KMS-11 (cell line): ENCODE measurements around the gene CACNA2D3.

ENCODE experiments used
- H2AFZ ChIP-seq: fragments of 200-600 bp; sonication (generic); 2 replicates; pipeline ENCODE4 v1.6.1; 2016; ENCODE audit warnings: antibody characterized with exemption, mixed run types, low read depth
- H3K27ac ChIP-seq: fragments of 200-600 bp; sonication (generic); 2 replicates; pipeline ENCODE4 v1.6.1; 2016; ENCODE audit warnings: mild to moderate bottlenecking, mixed run types
- H3K27me3 ChIP-seq: fragments of 200-600 bp; sonication (generic); 2 replicates; pipeline ENCODE4 v1.6.1; 2017; ENCODE audit warnings: mild to moderate bottlenecking, low read depth, mixed run types, moderate library complexity; ENCODE audit not compliant: insufficient read depth
- H3K36me3 ChIP-seq: fragments of 200-600 bp; sonication (generic); 2 replicates; pipeline ENCODE4 v1.6.1; 2017; ENCODE audit warnings: mild to moderate bottlenecking, mixed run types; ENCODE audit not compliant: insufficient read depth
- H3K4me1 ChIP-seq: fragments of 200-600 bp; sonication (generic); 2 replicates; pipeline ENCODE4 v1.6.1; 2016; ENCODE audit warnings: mild to moderate bottlenecking, low read depth, mixed run types; ENCODE audit not compliant: poor library complexity, severe bottlenecking
- H3K4me2 ChIP-seq: fragments of 200-600 bp; sonication (generic); 2 replicates; pipeline ENCODE4 v1.7.0; 2016; ENCODE audit warnings: mild to moderate bottlenecking, mixed run types
- H3K4me3 ChIP-seq: fragments of 200-600 bp; sonication (generic); IDR thresholded peaks from 2 replicates; pipeline ENCODE4 v1.6.1; 2017; ENCODE audit warnings: low read depth, low read length, mixed read lengths; ENCODE audit not compliant: insufficient read depth
- H3K79me2 ChIP-seq: fragments of 200-600 bp; sonication (generic); 2 replicates; pipeline ENCODE4 v1.6.1; 2016; ENCODE audit warnings: low read depth, mixed run types; ENCODE audit not compliant: insufficient read depth
- H3K9ac ChIP-seq: fragments of 200-600 bp; sonication (generic); 2 replicates; pipeline ENCODE4 v1.6.1; 2016; ENCODE audit warnings: mild to moderate bottlenecking, mixed run types
- H4K20me1 ChIP-seq: fragments of 200-600 bp; sonication (generic); 2 replicates; pipeline ENCODE4 v1.6.1; 2016; ENCODE audit warnings: mild to moderate bottlenecking, mixed run types; ENCODE audit not compliant: insufficient read depth
- CTCF ChIP-seq: fragments of 200-600 bp; sonication (generic); conservative IDR thresholded peaks from 2 replicates; pipeline ENCODE4 v1.6.1; 2017; ENCODE audit warnings: low read depth, mild to moderate bottlenecking, antibody characterized with exemption, low read length, moderate library complexity, mixed read lengths

Gene CACNA2D3

DNA sequence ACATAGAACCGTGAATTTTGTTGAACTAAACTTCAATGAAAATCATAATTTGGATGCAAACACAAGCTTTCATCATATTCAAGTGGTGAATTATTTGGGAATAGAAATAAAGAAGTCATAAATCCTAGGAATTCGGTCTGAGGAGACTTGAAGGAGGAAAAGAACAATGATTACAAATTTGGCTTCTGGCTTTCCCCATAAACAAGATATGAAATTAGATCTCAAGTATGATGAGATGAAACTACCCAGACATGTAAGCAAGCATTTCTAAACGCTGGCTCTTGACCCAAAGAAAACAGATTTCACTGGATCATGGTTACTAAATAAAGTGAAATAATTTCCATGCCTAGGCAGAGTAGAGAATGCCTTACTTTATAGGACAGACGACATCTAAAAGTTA, 952.4 kb downstream of the CACNA2D3 start:
- no peaks in the 10 kb centered on the region for H3K4me1 ChIP-seq
- no peaks in the 10 kb centered on the region for H3K27me3 ChIP-seq
- H3K79me2 ChIP-seq: no peaks in the 10 kb centered on the region
- no peak overlapping the region for H2AFZ ChIP-seq
- no peak overlapping the region for H3K4me2 ChIP-seq
- H4K20me1 ChIP-seq: no peaks in the 10 kb centered on the region
- H3K36me3 ChIP-seq: no peaks in the 10 kb centered on the region
- no peak overlapping the region for H3K27ac ChIP-seq
- no peak overlapping the region for H3K9ac ChIP-seq
- no peak for TF ChIP-seq CTCF
- no peak overlapping the region for H3K4me3 ChIP-seq

GRCh38 chr3:55075846-55076245, 953.5 kb downstream of the CACNA2D3 start:
- no peaks in the 10 kb centered on the region for H3K79me2 ChIP-seq
- H3K4me3 ChIP-seq: no peak overlapping the region
- H3K27ac ChIP-seq: no peak overlapping the region
- H3K9ac ChIP-seq: no peak overlapping the region
- no peak overlapping the region for H2AFZ ChIP-seq
- no peaks in the 10 kb centered on the region for H3K36me3 ChIP-seq
- H4K20me1 ChIP-seq: no peaks in the 10 kb centered on the region
- H3K4me2 ChIP-seq: no peak overlapping the region
- H3K27me3 ChIP-seq: no peaks in the 10 kb centered on the region
- no peak for TF ChIP-seq CTCF
- no peaks in the 10 kb centered on the region for H3K4me1 ChIP-seq

GRCh38 chr3:55077726-55078125, 955.4 kb downstream of the CACNA2D3 start:
- Histone ChIP-seq H3K27ac (no peak overlapping the region), H3K36me3 (no peaks in the 10 kb centered on the region), H3K9ac (no peak overlapping the region), H4K20me1 (no peaks in the 10 kb centered on the region), H3K79me2 (no peaks in the 10 kb centered on the region), H3K4me1 (no peaks in the 10 kb centered on the region), H3K27me3 (no peaks in the 10 kb centered on the region), H2AFZ (no peak overlapping the region), H3K4me3 (no peak overlapping the region), H3K4me2 (no peak overlapping the region)
- TF ChIP-seq CTCF: no peak

- Histone ChIP-seq H3K79me2 (no peaks in the 10 kb centered on the region), H3K4me2 (no peak overlapping the region), H4K20me1 (no peaks in the 10 kb centered on the region), H3K4me1 (no peaks in the 10 kb centered on the region), H3K27me3 (no peaks in the 10 kb centered on the region), H3K27ac (no peak overlapping the region), H3K36me3 (no peaks in the 10 kb centered on the region), H3K4me3 (no peak overlapping the region), H3K9ac (no peak overlapping the region), H2AFZ (no peak overlapping the region)
- TF ChIP-seq CTCF: no peak
Measured at GRCh38 chr3:55078876-55079275, 956.5 kb downstream of the CACNA2D3 start.

- H3K9ac ChIP-seq: no peak overlapping the region
- no peaks in the 10 kb centered on the region for H4K20me1 ChIP-seq
- no peaks in the 10 kb centered on the region for H3K36me3 ChIP-seq
- no peak overlapping the region for H3K4me3 ChIP-seq
- H3K27ac ChIP-seq: no peak overlapping the region
- no peaks in the 10 kb centered on the region for H3K4me1 ChIP-seq
- H2AFZ ChIP-seq: no peak overlapping the region
- no peaks in the 10 kb centered on the region for H3K79me2 ChIP-seq
- no peaks in the 10 kb centered on the region for H3K27me3 ChIP-seq
- no peak for TF ChIP-seq CTCF
- H3K4me2 ChIP-seq: no peak overlapping the region
Measured at GRCh38 chr3:55085231-55085630, 962.9 kb downstream of the CACNA2D3 start.
